IMR-90 (cell line): Measurements from ENCODE around the gene SLX9. TPM values are rescaled to one million over a fixed set of nuclear protein-coding genes. Genes with fewer than 3 reads are reported as not detected.
A peak's percentile ranks its signal among the peaks of the same experiment; 100 is the strongest.

ENCODE experiments used
- ATAC-seq: fragments of 200-7000 bp; cut with Tn5 transposase; 2 replicates; pipeline ENCODE4 v1.9.1; 2020; ENCODE audit warnings: low read depth, mild to moderate bottlenecking, moderate library complexity
- BruUV-seq: library from RNA; stranded (reverse); fragments of 400-500 nt; replicated peaks from 2 replicates; lab custom pipeline; 2021; lab: Mats Ljungman, UMichigan
- CTCF ChIA-PET: fragments of 300-600 bp; formaldehyde crosslinking; extraction: SDS; loops from one replicate; lab custom pipeline; 2021; ENCODE audit warnings: antibody characterized with exemption; lab: Yijun Ruan, JAX
- POLR2A ChIA-PET: fragments of 300-600 bp; sonication (Branson Sonifier 250); formaldehyde crosslinking; loops from one replicate; lab custom pipeline; 2022; ENCODE audit warnings: antibody characterized with exemption; ENCODE audit not compliant: unreplicated experiment; lab: Charles Lee
- DNase-seq: peaks from one replicate; pipeline ENCODE4 v3.0.0; 2013
- H2AFZ ChIP-seq: replicated peaks from 2 replicates; pipeline ENCODE3; 2013; ENCODE audit warnings: low read length, mild to moderate bottlenecking; ENCODE audit not compliant: poor library complexity
- H2AK5ac ChIP-seq: 2 replicates; pipeline ENCODE4 v1.6.1; 2013; ENCODE audit warnings: low read depth, low read length, inconsistent platforms
- H2AK9ac ChIP-seq: replicated peaks from 2 replicates; pipeline ENCODE3; 2013; ENCODE audit warnings: mild to moderate bottlenecking, low read depth, low read length, moderate library complexity; ENCODE audit not compliant: poor library complexity
- H2BK120ac ChIP-seq: 2 replicates; pipeline ENCODE4 v1.6.1; 2013; ENCODE audit warnings: low read depth, low read length, inconsistent platforms
- H2BK15ac ChIP-seq: 3 replicates; pipeline ENCODE4 v1.6.1; 2013; ENCODE audit warnings: low read depth, low read length, inconsistent platforms
- H2BK20ac ChIP-seq: 2 replicates; pipeline ENCODE4 v1.6.1; 2013; ENCODE audit warnings: low read depth, mild to moderate bottlenecking, inconsistent platforms, low read length, moderate library complexity
- H2BK5ac ChIP-seq: 2 replicates; pipeline ENCODE4 v1.6.1; 2013; ENCODE audit warnings: mild to moderate bottlenecking, low read depth, low read length, inconsistent platforms; ENCODE audit not compliant: poor library complexity, severe bottlenecking
- H3K14ac ChIP-seq: replicated peaks from 2 replicates; pipeline ENCODE4 v1.6.1; 2013; ENCODE audit warnings: low read depth, low read length, inconsistent platforms
- H3K18ac ChIP-seq: 2 replicates; pipeline ENCODE4 v1.6.1; 2013; ENCODE audit warnings: low read depth, low read length, control low read depth
- H3K23ac ChIP-seq: 2 replicates; pipeline ENCODE4 v1.6.1; 2013; ENCODE audit warnings: low read depth, low read length, inconsistent platforms
- H3K27ac ChIP-seq: 2 replicates; pipeline ENCODE4 v1.5.1; 2013; ENCODE audit warnings: mild to moderate bottlenecking, control low read depth, low read length; ENCODE audit not compliant: insufficient read depth
- H3K27me3 ChIP-seq: 2 replicates; pipeline ENCODE4 v1.6.1; 2013; ENCODE audit warnings: low read length; ENCODE audit not compliant: control insufficient read depth, insufficient read depth
- H3K36me3 ChIP-seq: 2 replicates; pipeline ENCODE4 v1.6.1; 2013; ENCODE audit warnings: low read length, mixed read lengths; ENCODE audit not compliant: control insufficient read depth, insufficient read depth
- H3K4ac ChIP-seq: 2 replicates; pipeline ENCODE4 v1.6.1; 2013; ENCODE audit warnings: low read depth, low read length, inconsistent platforms
- H3K4me1 ChIP-seq: 2 replicates; pipeline ENCODE4 v1.6.1; 2013; ENCODE audit warnings: low read length, mixed read lengths; ENCODE audit not compliant: control insufficient read depth, insufficient read depth
- H3K4me2 ChIP-seq: 2 replicates; pipeline ENCODE4 v1.6.1; 2013; ENCODE audit warnings: low read depth, mild to moderate bottlenecking, control low read depth, low read length, moderate library complexity
- H3K4me3 ChIP-seq: 2 replicates; pipeline ENCODE4 v1.5.1; 2013; ENCODE audit warnings: low read depth, mild to moderate bottlenecking, control low read depth, low read length, moderate library complexity; ENCODE audit not compliant: insufficient read depth
- H3K56ac ChIP-seq: 2 replicates; pipeline ENCODE4 v1.6.1; 2013; ENCODE audit warnings: low read length, inconsistent platforms; ENCODE audit not compliant: insufficient read depth; ENCODE audit errors: extremely low read depth
- H3K79me1 ChIP-seq, 2 experiments: 2 replicates each; pipeline ENCODE4 v1.6.1; 2013; ENCODE audit warnings: low read length in 2 of 2, inconsistent platforms in 1 of 2, low read depth in 1 of 2
- H3K9ac ChIP-seq: 2 replicates; pipeline ENCODE4 v1.6.1; 2013; ENCODE audit warnings: low read depth, low read length, control low read depth
- H3K9me1 ChIP-seq: 2 replicates; pipeline ENCODE4 v1.6.1; 2013; ENCODE audit warnings: low read length, inconsistent platforms; ENCODE audit not compliant: insufficient read depth
- H3K9me3 ChIP-seq: 2 replicates; pipeline ENCODE4 v1.6.1; 2013; ENCODE audit warnings: low read length; ENCODE audit not compliant: control insufficient read depth, insufficient read depth
- H4K20me1 ChIP-seq: 2 replicates; pipeline ENCODE4 v1.6.1; 2013; ENCODE audit warnings: low read length, inconsistent platforms; ENCODE audit not compliant: insufficient read depth
- H4K5ac ChIP-seq: 2 replicates; pipeline ENCODE4 v1.6.1; 2013; ENCODE audit warnings: mild to moderate bottlenecking, low read depth, low read length, control low read depth
- H4K8ac ChIP-seq, 2 experiments: 2 replicates each; pipeline ENCODE4 v1.6.1; 2013; ENCODE audit warnings: low read depth in 2 of 2, low read length in 2 of 2, control low read depth in 1 of 2, inconsistent platforms in 1 of 2
- H4K91ac ChIP-seq: 2 replicates; pipeline ENCODE4 v1.6.1; 2013; ENCODE audit warnings: low read depth, low read length, inconsistent platforms; ENCODE audit not compliant: insufficient read depth
- BHLHE40 ChIP-seq: fragments of 150-350 bp; IDR thresholded peaks from 2 replicates; pipeline ENCODE4 v1.6.1; 2016; ENCODE audit warnings: mild to moderate bottlenecking, low read depth, low read length
- CEBPB ChIP-seq: IDR thresholded peaks from 2 replicates; pipeline ENCODE4 v1.6.1; 2012; ENCODE audit warnings: low read depth, low read length, improper control_type of control experiment
- CHD1 ChIP-seq: IDR thresholded peaks from 2 replicates; pipeline ENCODE4 v1.6.1; 2012; ENCODE audit warnings: low read depth, low read length, improper control_type of control experiment
- MAFK ChIP-seq: IDR thresholded peaks from 2 replicates; pipeline ENCODE4 v1.6.1; 2012; ENCODE audit warnings: low read depth, low read length, improper control_type of control experiment
- MXI1 ChIP-seq: IDR thresholded peaks from 2 replicates; pipeline ENCODE4 v1.6.1; 2012; ENCODE audit warnings: low read depth, mild to moderate bottlenecking, low read length, moderate library complexity, borderline replicate concordance
- POLR2A ChIP-seq: IDR thresholded peaks from 2 replicates; pipeline ENCODE4 v1.6.1; 2012; ENCODE audit warnings: mild to moderate bottlenecking, low read depth, low read length
- RFX5 ChIP-seq: IDR thresholded peaks from 2 replicates; pipeline ENCODE4 v1.8.0; 2012; ENCODE audit warnings: low read depth, mild to moderate bottlenecking, low read length, moderate library complexity
- WGBS, 2 experiments: methylation state at CpG; one replicate each; pipeline versions ENCODE4 v1.1.5 to v1.1.7; 2013; ENCODE audit warnings: missing lambda C conversion rate in 2 of 2; ENCODE audit not compliant: insufficient read length in 1 of 2; ENCODE audit errors: extremely low coverage in 2 of 2; 5-methylcytosine and 5-hydroxymethylcytosine counted together
- dilution Hi-C: fragments of 300-500 bp; cut with HindIII; formaldehyde crosslinking; loops from one replicate; pipeline ENCODE4 v1.14.3; 2018; ENCODE audit warnings: low sequenced_read_pairs; ENCODE audit not compliant: unreplicated experiment
- in situ Hi-C: fragments of 300-500 bp; cut with MboI; formaldehyde crosslinking; loops from 3 replicates; pipeline ENCODE4 v1.14.3; 2019; ENCODE audit warnings: low sequenced_read_pairs, inconsistent platforms, mixed read lengths
- intact Hi-C: fragments of 100-400 bp; cut with micrococcal nuclease; formaldehyde crosslinking; loops from 2 replicates; pipeline ENCODE4 v1.10.0; 2022
- polyA plus RNA-seq, 3 experiments: library from polyadenylated mRNA; depleted of rRNA; stranded (reverse); fragments of >200 nt; gene quantifications; 2 replicates each; pipeline ENCODE4 v1.2.3, GENCODE V29; 2012; ENCODE audit warnings: low replicate concordance in 1 of 3
- total RNA-seq: library from RNA; depleted of rRNA; stranded (reverse); fragments of >200 nt; gene quantifications from 2 replicates; pipeline ENCODE4 v1.2.3, GENCODE V29; 2012
- TF ChIP-seq, protein P1 (sequence below): fragments of 150-350 bp; IDR thresholded peaks from 2 replicates; pipeline ENCODE4 v1.6.1; 2016; ENCODE audit warnings: low read depth, mild to moderate bottlenecking, low read length, moderate library complexity, borderline replicate concordance
- TF ChIP-seq, protein P2 (sequence below): fragments of 150-350 bp; IDR thresholded peaks from 2 replicates; pipeline ENCODE4 v1.6.1; 2017; ENCODE audit warnings: mild to moderate bottlenecking, antibody characterized with exemption, low read length, low read depth

The SLX9 gene
- total and polyA plus RNA-seq, 2 of the 4 experiments (the other 2 are of a cell fraction), result 10.4 to 21.7 TPM

DNA sequence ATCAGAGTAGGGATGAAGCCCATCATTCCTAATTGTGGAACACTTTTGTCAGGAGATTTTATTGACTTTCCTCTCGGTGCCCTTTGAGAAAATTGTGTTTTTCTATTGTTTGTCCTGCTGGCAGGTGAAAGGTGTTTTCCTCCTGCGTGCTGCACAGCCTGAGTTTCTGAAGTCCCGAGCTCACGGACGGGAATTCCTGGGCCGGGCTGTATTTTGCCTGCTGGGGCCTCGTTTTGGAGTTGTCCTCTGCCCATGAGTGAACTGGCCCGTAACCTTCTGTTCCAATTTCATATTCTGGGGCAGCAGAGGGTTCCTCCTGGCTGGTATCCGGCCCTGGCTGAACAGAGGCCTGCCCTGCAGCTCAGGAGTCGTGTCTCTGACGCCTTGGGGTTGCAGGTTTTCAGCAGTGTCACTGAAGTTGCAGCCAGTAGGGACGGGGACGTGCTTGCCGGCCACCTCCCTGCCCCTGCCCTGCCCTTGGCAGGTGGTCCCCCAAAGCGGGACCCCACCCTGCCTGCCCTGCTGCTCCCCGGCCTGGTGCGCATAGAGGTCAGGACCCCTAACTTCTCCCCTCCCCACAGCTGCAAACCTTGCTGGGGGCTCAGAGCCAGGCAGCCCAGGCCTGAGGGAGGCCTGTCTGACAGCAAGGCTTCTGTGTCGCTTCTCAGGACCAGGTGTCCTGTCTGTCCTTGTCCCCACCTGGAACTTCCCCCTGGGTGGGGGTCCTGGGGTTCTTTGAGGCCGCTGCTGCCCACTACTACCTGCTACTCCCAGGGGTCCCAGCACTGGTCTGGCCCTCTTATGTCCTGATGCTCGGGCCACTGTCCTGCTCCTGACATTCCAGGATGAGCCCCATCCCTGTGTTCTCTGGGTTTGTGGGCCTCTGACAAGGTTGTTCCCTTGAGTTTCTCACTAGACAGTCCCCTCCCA, 49.0 kb downstream of the SLX9 start:
- Histone ChIP-seq H2AK9ac (no peak overlapping the region), H3K18ac (no peak overlapping the region), H3K9me3 (no peaks in the 10 kb centered on the region), H3K36me3 (no peaks in the 10 kb centered on the region), H3K4ac (peak overlapping the region; percentile 25; the same call in 1 of the 2 replicates), H2BK120ac (no peak overlapping the region), H4K20me1 (peaks cover 10% of the 10 kb centered on the region; the same call in 1 of the 2 replicates), H4K91ac (peak overlapping the region; percentile 50; the same call in 1 of the 2 replicates), H3K79me1 (no peaks in the 10 kb centered on the region), H3K56ac (no peak overlapping the region), H3K4me1 (peaks cover 25% of the 10 kb centered on the region), H3K23ac (no peak overlapping the region), H3K27ac (no peak overlapping the region), H4K5ac (no peak overlapping the region), H3K9ac (no peak overlapping the region), H2AFZ (no peak overlapping the region), H3K9me1 (no peaks in the 10 kb centered on the region), H2BK5ac (no peak overlapping the region), H4K8ac (no peak overlapping the region), H2BK20ac (no peak overlapping the region), H2BK15ac (no peak overlapping the region; the same call in 2 of the 3 replicates), H2AK5ac (peak overlapping the region; percentile 62), H3K27me3 (peaks cover 25% of the 10 kb centered on the region), H3K14ac (no peak overlapping the region), H3K4me2 (no peak overlapping the region), H3K4me3 (no peak overlapping the region)
- BruUV-seq, result no TSS peak
- CTCF ChIA-PET, result interaction anchor here (1.0 kb wide), 1 partner anchor 150 kb away, joined by 3 read pairs; no protein-coding TSS in a partner anchor
- ATAC-seq (no peak), DNase-seq (no peak)
- POLR2A ChIA-PET, result interaction anchor here (0.6 kb wide), 1 partner anchor 260 kb away, joined by 3 read pairs; no protein-coding TSS in a partner anchor
- in situ Hi-C loops (no loop called here), dilution Hi-C loops (no loop called here), intact Hi-C loops (no loop called here)
- 100% methylated on average over 4 of the region's 20 CpGs; no CpG with 5 or more reads in 1 of the 2 experiments for WGBS, 2 experiments
- TF ChIP-seq POLR2A (no peak), MXI1 (no peak), MAFK (no peak), CHD1 (no peak), RFX5 (no peak), BHLHE40 (no peak), CEBPB (no peak)
- TF ChIP-seq, protein P1, sequence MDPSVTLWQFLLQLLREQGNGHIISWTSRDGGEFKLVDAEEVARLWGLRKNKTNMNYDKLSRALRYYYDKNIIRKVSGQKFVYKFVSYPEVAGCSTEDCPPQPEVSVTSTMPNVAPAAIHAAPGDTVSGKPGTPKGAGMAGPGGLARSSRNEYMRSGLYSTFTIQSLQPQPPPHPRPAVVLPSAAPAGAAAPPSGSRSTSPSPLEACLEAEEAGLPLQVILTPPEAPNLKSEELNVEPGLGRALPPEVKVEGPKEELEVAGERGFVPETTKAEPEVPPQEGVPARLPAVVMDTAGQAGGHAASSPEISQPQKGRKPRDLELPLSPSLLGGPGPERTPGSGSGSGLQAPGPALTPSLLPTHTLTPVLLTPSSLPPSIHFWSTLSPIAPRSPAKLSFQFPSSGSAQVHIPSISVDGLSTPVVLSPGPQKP, result no peak
- TF ChIP-seq, protein P2, sequence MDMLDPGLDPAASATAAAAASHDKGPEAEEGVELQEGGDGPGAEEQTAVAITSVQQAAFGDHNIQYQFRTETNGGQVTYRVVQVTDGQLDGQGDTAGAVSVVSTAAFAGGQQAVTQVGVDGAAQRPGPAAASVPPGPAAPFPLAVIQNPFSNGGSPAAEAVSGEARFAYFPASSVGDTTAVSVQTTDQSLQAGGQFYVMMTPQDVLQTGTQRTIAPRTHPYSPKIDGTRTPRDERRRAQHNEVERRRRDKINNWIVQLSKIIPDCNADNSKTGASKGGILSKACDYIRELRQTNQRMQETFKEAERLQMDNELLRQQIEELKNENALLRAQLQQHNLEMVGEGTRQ, result no peak
